Measurements from ENCODE around the gene SNRPB.
"Not testable (repeated sequence)": the region's sequence is repeated elsewhere in the genome, so short reads cannot be mapped to it uniquely, and the experiment has no call there.

SNRPB gene

GRCh38 chr20:2470423-2471193 lies at the start of gene SNRPB:
SNRPB (minus strand) TSS chr20:2470789; CDS start chr20:2470690, 99 bp downstream.
- DNase-seq (ENCODE audit: low spot score), result peak; percentile 94

DNA sequence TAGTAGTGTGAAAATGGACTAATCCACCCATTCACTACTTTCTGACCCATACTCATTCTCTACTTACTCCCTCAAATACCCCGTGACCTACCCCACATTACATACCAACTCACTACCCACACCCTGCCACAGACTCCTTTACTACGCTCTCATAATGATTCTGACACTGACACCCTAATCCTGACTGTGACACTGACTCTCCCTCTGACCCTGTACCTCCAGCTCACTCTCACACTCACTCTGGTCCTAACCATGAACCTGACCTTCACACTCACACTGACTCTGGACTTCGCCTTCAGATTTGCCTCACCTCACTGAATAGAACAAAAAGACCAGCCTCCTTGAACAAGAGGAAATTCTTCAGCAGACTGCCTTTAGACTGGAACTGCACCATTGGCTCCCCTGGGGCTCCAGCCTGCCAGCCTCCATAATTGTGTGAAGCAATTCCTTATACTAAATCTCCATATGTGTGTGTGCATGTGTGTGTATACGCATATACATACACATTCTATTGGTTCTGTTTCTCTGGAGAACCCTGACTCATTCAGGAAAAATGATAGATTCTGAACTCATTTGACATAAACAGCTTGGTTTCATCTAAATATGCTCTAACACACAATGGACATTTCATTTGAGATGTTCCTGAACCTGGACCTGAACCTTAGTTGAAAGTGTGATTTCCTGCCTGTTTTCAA lies 48.7 kb upstream of the SNRPB start:
- DNase-seq (ENCODE audit: low spot score), result no peak

GRCh38 chr20:2518558-2518957 lies 48.0 kb upstream of the SNRPB start:
- DNase-seq (ENCODE audit: low spot score), result no peak

GRCh38 chr20:2518096-2518495 lies 47.5 kb upstream of the SNRPB start:
- no peak for DNase-seq (ENCODE audit: low spot score)

- no peak for DNase-seq (ENCODE audit: low spot score)
Measured at GRCh38 chr20:2516399-2516798, 45.8 kb upstream of the SNRPB start.

DNA sequence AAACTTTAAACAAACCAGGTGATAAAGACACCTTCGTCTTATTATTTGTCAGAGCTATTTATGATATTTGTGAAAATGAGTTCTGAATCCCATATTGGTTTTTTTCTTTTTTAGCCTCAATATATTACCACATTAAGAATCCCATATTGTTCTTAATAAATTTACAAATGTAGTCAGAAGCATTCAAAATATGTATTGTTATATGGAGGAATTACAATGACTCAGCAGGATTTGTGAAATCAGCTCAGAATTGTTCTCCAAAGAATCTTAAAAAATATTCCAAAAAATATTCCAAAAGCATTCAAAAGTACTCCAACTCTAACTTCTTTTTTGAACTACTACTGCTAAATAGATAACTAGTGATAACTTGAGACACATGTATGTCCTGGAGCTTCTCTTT lies 44.6 kb upstream of the SNRPB start:
- no peak for DNase-seq (ENCODE audit: low spot score)

DNA sequence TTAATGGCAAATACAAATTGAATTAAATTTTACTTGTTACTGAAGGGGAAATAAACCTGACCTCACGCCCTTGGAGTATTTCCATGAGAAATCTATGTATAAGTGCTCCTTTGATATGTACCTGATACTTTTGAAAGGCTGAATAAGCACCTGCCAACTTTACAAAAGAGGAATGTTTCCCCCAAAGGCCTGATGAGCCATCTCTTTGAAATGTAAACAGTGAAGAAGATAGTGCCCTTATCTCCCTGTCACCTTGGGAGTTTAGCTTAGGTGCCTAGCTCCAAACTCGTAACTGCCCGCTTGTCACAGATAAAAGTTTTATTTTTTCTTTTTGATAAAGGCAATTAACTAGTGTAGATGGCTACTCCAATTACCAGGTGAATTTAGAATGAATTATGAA lies 39.2 kb upstream of the SNRPB start:
- DNase-seq (ENCODE audit: low spot score), result no peak

- no peak for DNase-seq (ENCODE audit: low spot score)
Measured at GRCh38 chr20:2509468-2509781, 38.8 kb upstream of the SNRPB start.

DNA sequence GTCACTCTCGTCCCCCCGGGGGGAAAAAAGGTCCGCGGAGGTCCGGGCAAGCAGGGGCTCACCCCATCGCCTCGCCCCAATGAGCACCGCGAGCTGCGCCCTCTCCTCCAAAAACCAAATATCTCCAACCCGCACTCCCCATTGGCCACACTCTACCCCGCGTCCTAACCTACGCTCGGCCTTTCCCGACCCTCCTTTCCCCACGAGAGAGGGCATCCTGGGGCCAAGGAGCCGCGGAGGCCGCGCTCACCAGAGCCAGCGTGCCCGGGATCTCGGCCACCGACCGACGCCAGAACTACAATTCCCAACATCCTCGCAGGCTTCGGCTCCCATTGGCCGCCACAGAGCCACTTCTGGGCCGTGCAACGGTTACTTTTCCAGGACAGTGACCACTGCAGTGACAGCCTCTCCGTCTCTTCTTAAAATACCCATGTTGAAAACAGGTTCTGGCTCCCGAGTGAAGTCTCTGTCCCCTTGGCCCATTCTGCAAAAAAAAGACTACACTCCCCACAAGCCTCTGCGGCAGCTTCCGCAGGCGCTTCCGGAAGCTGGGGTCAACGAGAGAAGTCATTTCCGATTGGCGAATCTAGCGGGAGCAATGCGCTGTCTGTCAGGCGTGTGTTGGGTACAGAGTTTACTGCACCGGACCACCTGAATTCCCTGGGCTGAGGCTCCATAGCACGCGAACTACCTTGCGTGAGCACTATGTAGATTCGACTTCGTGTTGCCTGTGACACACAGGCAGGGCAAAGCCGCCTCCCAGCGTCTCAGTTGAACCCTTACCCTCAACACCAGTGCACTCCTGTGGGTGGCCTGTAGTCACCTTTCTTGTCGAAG lies 38.3 kb upstream of the SNRPB start, which contains the start of gene ZNF343:
Gene ZNF343 (minus strand): TSS at position 285 of the 837 bp plus-strand sequence. CDS start 15,020 bp downstream, outside the sequence.
- peak; percentile 91 for DNase-seq (ENCODE audit: low spot score)

DNA sequence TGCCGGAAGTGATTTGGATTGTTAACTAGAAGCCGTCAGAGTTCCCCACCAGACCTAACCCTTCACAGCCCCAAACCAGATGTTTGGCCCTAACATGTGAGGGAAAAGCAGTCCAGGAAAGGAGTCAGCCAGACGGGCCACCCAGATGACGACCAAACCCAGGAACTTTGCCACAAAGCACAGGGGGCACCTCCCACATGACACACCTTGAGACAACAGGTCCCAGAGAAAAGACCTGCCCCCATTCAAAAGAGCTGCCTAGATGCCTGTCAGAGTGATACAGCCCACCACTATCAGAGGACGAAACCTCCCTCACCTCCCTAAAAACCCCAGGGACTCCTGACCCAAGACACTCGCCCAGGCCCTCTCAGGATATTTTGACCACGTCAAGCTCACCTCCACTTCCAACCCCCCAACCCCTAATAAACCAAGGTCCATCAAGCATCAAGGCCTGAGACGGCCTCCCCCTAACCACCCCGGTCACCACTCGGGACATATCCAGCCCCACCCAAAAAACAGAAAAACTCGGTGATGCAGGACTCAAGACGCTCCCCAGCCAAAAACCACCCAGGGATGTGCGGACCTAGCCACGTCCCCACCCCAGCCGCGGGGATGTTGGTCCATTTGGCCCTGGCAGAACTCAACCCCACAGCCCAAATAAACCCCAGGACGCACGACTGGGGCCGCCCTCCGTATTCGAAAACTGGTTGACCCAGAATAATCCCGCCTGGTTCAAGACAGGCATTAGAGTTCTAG lies 37.5 kb upstream of the SNRPB start:
- peak; percentile 42 for DNase-seq (ENCODE audit: low spot score)

DNA sequence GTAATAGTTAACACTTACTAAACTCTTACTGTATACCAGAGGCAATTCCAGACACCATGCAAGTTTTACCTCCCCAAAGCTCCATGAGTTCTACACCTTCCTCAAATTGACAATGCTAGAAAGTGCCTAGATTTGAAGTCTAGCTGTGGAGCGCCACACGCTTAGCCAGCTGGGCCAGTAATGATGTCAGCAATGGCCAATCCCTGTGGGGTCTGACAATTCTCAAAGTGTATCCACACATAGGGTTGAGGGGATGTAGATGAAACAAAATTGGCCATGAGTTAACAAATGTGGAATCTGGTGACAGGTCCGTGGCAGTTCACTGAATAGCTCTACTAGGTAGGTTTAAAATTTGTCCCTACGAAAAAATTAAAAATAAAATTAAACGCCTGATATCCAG lies 36.9 kb upstream of the SNRPB start:
- no peak for DNase-seq (ENCODE audit: low spot score)

DNA sequence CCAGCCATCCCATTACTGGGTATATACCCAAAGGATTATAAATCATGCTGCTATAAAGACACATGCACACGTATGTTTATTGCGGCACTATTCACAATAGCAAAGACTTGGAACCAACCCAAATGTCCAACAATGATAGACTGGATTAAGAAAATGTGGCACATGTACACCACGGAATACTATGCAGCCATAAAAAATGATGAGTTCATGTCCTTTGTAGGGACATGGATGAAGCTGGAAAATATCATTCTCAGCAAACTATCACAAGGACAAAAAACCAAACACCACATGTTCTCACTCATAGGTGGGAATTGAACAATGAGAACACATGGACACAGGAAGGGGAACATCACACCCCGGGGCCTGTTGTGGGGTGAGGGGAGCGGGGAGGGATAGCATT lies 35.8 kb upstream of the SNRPB start:
- DNase-seq (ENCODE audit: low spot score), result not testable (repeated sequence)

- DNase-seq (ENCODE audit: low spot score), result not testable (repeated sequence)
Measured at GRCh38 chr20:2504803-2505202, 34.2 kb upstream of the SNRPB start.

DNA sequence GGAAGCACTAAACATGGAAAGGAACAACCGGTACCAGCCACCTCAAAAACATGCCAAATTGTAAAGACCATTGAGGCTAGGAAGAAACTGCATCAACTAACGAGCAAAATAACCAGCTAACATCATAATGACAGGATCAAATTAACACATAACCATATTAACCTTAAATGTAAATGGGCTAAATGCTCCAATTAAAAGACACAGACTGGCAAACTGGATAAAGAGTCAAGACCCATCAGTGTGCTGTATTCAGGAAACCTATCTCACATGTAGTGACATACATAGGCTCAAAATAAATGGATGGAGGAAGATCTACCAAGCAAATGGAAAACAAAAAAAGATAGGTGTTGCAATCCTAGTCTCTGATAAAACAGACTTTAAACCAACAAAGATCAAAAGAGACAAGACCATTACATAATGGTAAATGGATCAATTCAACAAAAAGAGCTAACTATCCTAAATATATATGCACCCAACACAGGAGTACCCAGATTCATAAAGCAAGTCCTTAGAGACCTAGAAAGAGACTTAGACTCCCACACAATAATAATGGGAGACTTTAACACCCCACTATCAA lies 32.3 kb upstream of the SNRPB start:
- not testable (repeated sequence) for DNase-seq (ENCODE audit: low spot score)

- DNase-seq (ENCODE audit: low spot score), result no peak
Measured at GRCh38 chr20:2485661-2486060, 15.1 kb upstream of the SNRPB start.

- no peak for DNase-seq (ENCODE audit: low spot score)
Measured at GRCh38 chr20:2485080-2485479, 14.5 kb upstream of the SNRPB start.

DNA sequence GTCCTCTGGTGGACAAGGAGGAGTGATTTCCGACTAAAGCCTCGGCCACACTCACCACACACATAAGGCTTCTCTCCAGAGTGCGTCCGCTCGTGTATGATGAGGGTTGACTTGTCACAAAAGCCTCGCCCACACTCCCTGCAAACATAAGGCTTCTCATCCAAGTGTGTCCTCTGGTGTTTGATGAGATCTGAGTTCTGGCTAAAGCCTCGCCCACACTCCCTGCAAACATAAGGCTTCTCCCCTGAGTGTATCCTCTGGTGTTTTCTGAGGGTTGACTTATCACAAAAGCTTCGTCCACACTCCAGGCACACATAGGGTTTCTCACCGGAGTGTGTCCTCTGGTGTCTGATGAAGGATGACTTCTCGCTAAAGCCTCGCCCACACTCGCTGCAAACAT lies 12.9 kb upstream of the SNRPB start:
- DNase-seq (ENCODE audit: low spot score), result no peak

GRCh38 chr20:2480381-2480780 lies 9.8 kb upstream of the SNRPB start:
- no peak for DNase-seq (ENCODE audit: low spot score)

GRCh38 chr20:2476742-2477615 lies 6.4 kb upstream of the SNRPB start:
- DNase-seq (ENCODE audit: low spot score), result no peak
